Caco-2 (cell line): Measurements from ENCODE around the gene NPAS3. TPM values are rescaled to one million over a fixed set of nuclear protein-coding genes. Genes with fewer than 3 reads are reported as not detected.

Experiments used
- BruUV-seq: library from RNA; stranded (reverse); fragments of 400-500 nt; replicated peaks from 2 replicates; lab custom pipeline; 2021; lab: Mats Ljungman, UMichigan
- CTCF ChIA-PET: fragments of 300-600 bp; sonication (Branson Sonifier 250); formaldehyde crosslinking; loops from one replicate; lab custom pipeline; 2022; ENCODE audit warnings: antibody characterized with exemption; lab: Charles Lee
- POLR2A ChIA-PET: fragments of 300-600 bp; sonication (Branson Sonifier 250); formaldehyde crosslinking; loops from one replicate; lab custom pipeline; 2022; ENCODE audit warnings: antibody characterized with exemption; lab: Charles Lee
- DNase-seq, 2 experiments: peaks; one replicate each; pipeline versions ENCODE4 v3.0.0 to v3.0.0-alpha.2; 2020 to 2022
- H3K27me3 ChIP-seq: replicated peaks from 2 replicates; pipeline ENCODE4 v1.6.0; 2011; ENCODE audit warnings: low read length; ENCODE audit not compliant: control insufficient read depth, insufficient read depth
- H3K36me3 ChIP-seq: 2 replicates; pipeline ENCODE4 v1.5.1; 2011; ENCODE audit warnings: low read length; ENCODE audit not compliant: control insufficient read depth, insufficient read depth
- H3K4me1 ChIP-seq: fragments of 250-450 bp; sonication (Bioruptor Pico); 2 replicates; pipeline ENCODE4 v1.5.1; 2020; ENCODE audit warnings: mild to moderate bottlenecking
- H3K4me3 ChIP-seq: 2 replicates; pipeline ENCODE4 v1.5.1; 2011; ENCODE audit warnings: low read depth, mild to moderate bottlenecking, control low read depth, low read length
- H3K9me3 ChIP-seq: fragments of 250-450 bp; sonication (Bioruptor Pico); 2 replicates; pipeline ENCODE4 v1.5.1; 2020; ENCODE audit warnings: mild to moderate bottlenecking, moderate library complexity
- H3K27ac Mint-ChIP-seq: one replicate; pipeline ENCODE4 v1.8.0; 2022; ENCODE audit warnings: mixed read lengths; ENCODE audit not compliant: unreplicated experiment
- H3K27me3 Mint-ChIP-seq: one replicate; pipeline ENCODE4 v1.8.0; 2022; ENCODE audit warnings: mixed read lengths; ENCODE audit not compliant: insufficient read depth, unreplicated experiment
- H3K36me3 Mint-ChIP-seq: one replicate; pipeline ENCODE4 v1.8.0; 2022; ENCODE audit warnings: mild to moderate bottlenecking, mixed read lengths; ENCODE audit not compliant: insufficient read depth, unreplicated experiment
- H3K4me1 Mint-ChIP-seq: one replicate; pipeline ENCODE4 v1.8.0; 2022; ENCODE audit warnings: low read depth, mixed read lengths; ENCODE audit not compliant: unreplicated experiment
- H3K4me3 Mint-ChIP-seq: one replicate; pipeline ENCODE4 v1.8.0; 2022; ENCODE audit warnings: mild to moderate bottlenecking, moderate library complexity, mixed read lengths; ENCODE audit not compliant: unreplicated experiment
- H3K9me3 Mint-ChIP-seq: one replicate; pipeline ENCODE4 v1.8.0; 2022; ENCODE audit warnings: mixed read lengths; ENCODE audit not compliant: unreplicated experiment
- CTCF ChIP-seq, 2 experiments: fragments of 200-600 bp in 1 of 2; IDR thresholded peaks; 1 replicate in 1 of 2; 2 replicates in 1 of 2; pipeline versions ENCODE4 v1.5.1 to v1.8.0; 2011 to 2022; ENCODE audit warnings: antibody characterized with exemption in 1 of 2, control low read depth in 1 of 2, inconsistent platforms in 1 of 2, low read depth in 1 of 2, low read length in 1 of 2, mild to moderate bottlenecking in 1 of 2, moderate library complexity in 1 of 2; ENCODE audit not compliant: insufficient read depth in 1 of 2, severe bottlenecking in 1 of 2, unreplicated experiment in 1 of 2
- intact Hi-C: fragments of 100-400 bp; cut with micrococcal nuclease; formaldehyde crosslinking; loops from one replicate; pipeline ENCODE4 v1.10.0; 2022; ENCODE audit not compliant: unreplicated experiment
- total RNA-seq: library from RNA; stranded (reverse); gene quantifications from 2 replicates; pipeline ENCODE4 v1.2.3, GENCODE V29; 2022

Gene NPAS3
- total RNA-seq, 1 experiment from 2014 or later, result not detected

GRCh38 chr14:33675415-33676130 is 736.9 kb downstream of the NPAS3 start:
- no peaks in the 10 kb centered on the region for H3K4me1 ChIP-seq
- no peaks in the 10 kb centered on the region for H3K36me3 ChIP-seq
- Mint-ChIP-seq H3K27me3 (peaks cover 7% of the 10 kb centered on the region), H3K4me3 (no peak overlapping the region), H3K27ac (no peak overlapping the region), H3K4me1 (peaks cover 6% of the 10 kb centered on the region), H3K9me3 (no peaks in the 10 kb centered on the region), H3K36me3 (no peaks in the 10 kb centered on the region)
- H3K4me3 ChIP-seq, result no peak overlapping the region
- ChIA-PET CTCF (interaction anchor here (0.6 to 1.5 kb wide), 4 partner anchors 113 to 648 kb away, joined by 3 to 20 read pairs (median 3); no protein-coding TSS in a partner anchor), POLR2A (no interaction called here)
- no TSS peak for BruUV-seq
- intact Hi-C loops, result loop anchor here (1.0 to 5.0 kb wide), 2 partner anchors 117 to 627 kb away; no protein-coding TSS in a partner anchor
- no peak for DNase-seq
- no peaks in the 10 kb centered on the region for H3K27me3 ChIP-seq
- peaks cover 3% of the 10 kb centered on the region; the same call in 1 of the 2 replicates for H3K9me3 ChIP-seq
- TF ChIP-seq CTCF (IDR thresholded peaks at IDR 0.05; ENCODE audit: insufficient read depth in 1 of 2, low read depth in 1 of 2, low read length in 1 of 2, severe bottlenecking in 1 of 2, unreplicated experiment in 1 of 2), result no peak

GRCh38 chr14:33676135-33676566 is 737.5 kb downstream of the NPAS3 start:
- peak; percentile 62 to 67 for DNase-seq
- CTCF ChIA-PET, result interaction anchor here (0.6 to 1.5 kb wide), 4 partner anchors 116 to 647 kb away, joined by 3 to 20 read pairs (median 3); no protein-coding TSS in a partner anchor
- Mint-ChIP-seq H3K4me1 (peaks cover 6% of the 10 kb centered on the region), H3K36me3 (no peaks in the 10 kb centered on the region), H3K27me3 (peaks cover 10% of the 10 kb centered on the region), H3K27ac (no peak overlapping the region), H3K4me3 (no peak overlapping the region), H3K9me3 (no peaks in the 10 kb centered on the region)
- POLR2A ChIA-PET, result no interaction called here
- Histone ChIP-seq H3K27me3 (no peaks in the 10 kb centered on the region), H3K36me3 (no peaks in the 10 kb centered on the region), H3K4me3 (no peak overlapping the region), H3K9me3 (peaks cover 3% of the 10 kb centered on the region; the same call in 1 of the 2 replicates), H3K4me1 (no peaks in the 10 kb centered on the region)
- TF ChIP-seq CTCF (IDR thresholded peaks at IDR 0.05; ENCODE audit: insufficient read depth in 1 of 2, low read depth in 1 of 2, low read length in 1 of 2, severe bottlenecking in 1 of 2, unreplicated experiment in 1 of 2), result peak; percentile 59 to 68
- intact Hi-C loops, result loop anchor here (1.0 to 5.0 kb wide), 2 partner anchors 116 to 626 kb away; no protein-coding TSS in a partner anchor
- BruUV-seq, result no TSS peak

GRCh38 chr14:33676891-33677290 is 738.2 kb downstream of the NPAS3 start:
- no peaks in the 10 kb centered on the region for H3K9me3 Mint-ChIP-seq
- no peaks in the 10 kb centered on the region for H3K4me1 ChIP-seq
- H3K27me3 ChIP-seq, result no peaks in the 10 kb centered on the region
- no peak overlapping the region for H3K27ac Mint-ChIP-seq
- BruUV-seq, result no TSS peak
- peaks cover 12% of the 10 kb centered on the region for H3K27me3 Mint-ChIP-seq
- POLR2A ChIA-PET, result no interaction called here
- no peak overlapping the region for H3K4me3 ChIP-seq
- DNase-seq, result no peak
- peaks cover under 1% of the 10 kb centered on the region for H3K4me1 Mint-ChIP-seq
- H3K9me3 ChIP-seq, result peaks cover 3% of the 10 kb centered on the region; the same call in 1 of the 2 replicates
- H3K4me3 Mint-ChIP-seq, result no peak overlapping the region
- no peaks in the 10 kb centered on the region for H3K36me3 Mint-ChIP-seq
- intact Hi-C loops, result loop anchor here (1.0 to 5.0 kb wide), 2 partner anchors 115 to 625 kb away; no protein-coding TSS in a partner anchor
- no peak for TF ChIP-seq CTCF (IDR thresholded peaks at IDR 0.05; ENCODE audit: insufficient read depth in 1 of 2, low read depth in 1 of 2, low read length in 1 of 2, severe bottlenecking in 1 of 2, unreplicated experiment in 1 of 2)
- H3K36me3 ChIP-seq, result no peaks in the 10 kb centered on the region
- CTCF ChIA-PET, result no interaction called here
